GM23338 (cell line): ENCODE measurements around the gene MET. TPM values are rescaled to one million over a fixed set of nuclear protein-coding genes. Genes with fewer than 3 reads are reported as not detected.

Experiments used
- ATAC-seq: fragments of 200-7000 bp; cut with Tn5 transposase; 3 replicates; pipeline ENCODE4 v1.9.1; 2020
- DNase-seq: peaks from one replicate; pipeline ENCODE4 v3.0.0-alpha.2; 2015; ENCODE audit warnings: low spot score
- H2AFZ ChIP-seq: fragments of 200-600 bp; sonication (generic); 2 replicates; pipeline ENCODE4 v1.8.0; 2016; ENCODE audit warnings: antibody characterized with exemption, mild to moderate bottlenecking, moderate library complexity
- H3F3A ChIP-seq: fragments of 200-600 bp; sonication (generic); replicated peaks from 2 replicates; pipeline ENCODE4 v1.8.0; 2017; ENCODE audit warnings: antibody characterized with exemption, mixed run types, low read depth
- H3K27ac ChIP-seq: fragments of 200-600 bp; sonication (generic); 2 replicates; pipeline ENCODE4 v1.6.1; 2016; ENCODE audit warnings: low read depth
- H3K27me3 ChIP-seq: fragments of 200-600 bp; sonication (generic); 2 replicates; pipeline ENCODE4 v1.8.0; 2016; ENCODE audit warnings: mild to moderate bottlenecking, mixed run types, moderate library complexity; ENCODE audit not compliant: insufficient read depth
- H3K36me3 ChIP-seq: fragments of 200-600 bp; sonication (generic); 2 replicates; pipeline ENCODE4 v1.8.0; 2016; ENCODE audit warnings: mild to moderate bottlenecking; ENCODE audit not compliant: insufficient read depth
- H3K4me1 ChIP-seq: fragments of 200-600 bp; sonication (generic); 2 replicates; pipeline ENCODE4 v1.8.0; 2016; ENCODE audit warnings: mild to moderate bottlenecking, moderate library complexity; ENCODE audit not compliant: insufficient read depth
- H3K4me2 ChIP-seq: fragments of 200-600 bp; sonication (generic); 2 replicates; pipeline ENCODE4 v1.7.1; 2017; ENCODE audit warnings: mixed run types
- H3K4me3 ChIP-seq: fragments of 200-600 bp; sonication (generic); 2 replicates; pipeline ENCODE4 v1.6.1; 2016; ENCODE audit warnings: mixed run types
- H3K79me2 ChIP-seq: fragments of 200-600 bp; sonication (generic); replicated peaks from 2 replicates; pipeline ENCODE4 v1.8.0; 2017; ENCODE audit warnings: mild to moderate bottlenecking; ENCODE audit not compliant: insufficient read depth
- H3K9me2 ChIP-seq: fragments of 200-600 bp; sonication (generic); 2 replicates; pipeline ENCODE4 v1.8.0; 2017; ENCODE audit not compliant: insufficient read depth
- H4K20me1 ChIP-seq: fragments of 200-600 bp; sonication (generic); replicated peaks from 2 replicates; pipeline ENCODE4 v1.8.0; 2017; ENCODE audit warnings: mild to moderate bottlenecking; ENCODE audit not compliant: insufficient read depth
- H3K27ac Mint-ChIP-seq: 2 replicates; pipeline ENCODE4 v1.8.0; 2020; ENCODE audit warnings: inconsistent platforms, mild to moderate bottlenecking, moderate library complexity, mixed read lengths
- H3K27me3 Mint-ChIP-seq: 3 replicates; pipeline ENCODE4 v1.8.0; 2022; ENCODE audit warnings: low read depth, mild to moderate bottlenecking, moderate library complexity, mixed read lengths, inconsistent platforms; ENCODE audit not compliant: insufficient read depth, poor library complexity
- H3K36me3 Mint-ChIP-seq: 3 replicates; pipeline ENCODE4 v1.8.0; 2021; ENCODE audit warnings: low read depth, mild to moderate bottlenecking, inconsistent platforms, moderate library complexity, mixed read lengths
- H3K4me1 Mint-ChIP-seq: 3 replicates; pipeline ENCODE4 v1.8.0; 2020; ENCODE audit warnings: mild to moderate bottlenecking, inconsistent platforms, mixed read lengths
- H3K4me3 Mint-ChIP-seq: 3 replicates; pipeline ENCODE4 v1.8.0; 2021; ENCODE audit warnings: moderate library complexity, mild to moderate bottlenecking, inconsistent platforms, mixed read lengths
- H3K9me3 Mint-ChIP-seq: 3 replicates; pipeline ENCODE4 v1.8.0; 2020; ENCODE audit warnings: moderate library complexity, mild to moderate bottlenecking, inconsistent platforms, mixed read lengths
- CREB1 ChIP-seq: fragments of 250-450 bp; sonication (Bioruptor Pico); IDR thresholded peaks from 2 replicates; pipeline ENCODE4 v1.5.0; 2020; ENCODE audit warnings: low read depth, mild to moderate bottlenecking, moderate library complexity
- CTCF ChIP-seq, 2 experiments: fragments of 200-600 bp in 1 of 2; sonication (generic) in 1 of 2; conservative IDR thresholded peaks; 2 replicates each; pipeline versions ENCODE4 v1.5.1 to v1.6.1; 2016 to 2017; ENCODE audit warnings: antibody characterized with exemption in 2 of 2, low read depth in 2 of 2, mild to moderate bottlenecking in 2 of 2, moderate library complexity in 1 of 2
- ETS1 ChIP-seq: IDR thresholded peaks from 2 replicates; pipeline ENCODE4 v1.6.1; 2016; ENCODE audit warnings: antibody characterized with exemption
- EZH2phosphoT487 ChIP-seq: fragments of 200-600 bp; sonication (generic); IDR thresholded peaks from one replicate; pipeline ENCODE4 v1.8.1; 2018; ENCODE audit warnings: antibody characterized with exemption; ENCODE audit not compliant: unreplicated experiment
- JUNB ChIP-seq: IDR thresholded peaks from one replicate; pipeline ENCODE4 v1.6.1; 2016; ENCODE audit warnings: antibody characterized with exemption; ENCODE audit not compliant: unreplicated experiment
- NANOG ChIP-seq: IDR thresholded peaks from 2 replicates; pipeline ENCODE4 v1.6.1; 2016; ENCODE audit warnings: antibody characterized with exemption, borderline replicate concordance
- POLR2AphosphoS5 ChIP-seq: IDR thresholded peaks from 2 replicates; pipeline ENCODE4 v1.6.1; 2016; ENCODE audit warnings: antibody characterized with exemption, low read depth
- REST ChIP-seq: IDR thresholded peaks from one replicate; pipeline ENCODE4 v1.6.1; 2018; ENCODE audit warnings: antibody characterized with exemption; ENCODE audit not compliant: unreplicated experiment
- STAT1 ChIP-seq: IDR thresholded peaks from one replicate; pipeline ENCODE4 v1.6.1; 2016; ENCODE audit warnings: antibody characterized with exemption; ENCODE audit not compliant: unreplicated experiment
- ZNF114 ChIP-seq: fragments of 250-450 bp; sonication (Bioruptor Pico); IDR thresholded peaks from 2 replicates; pipeline ENCODE4 v1.5.0; 2020; ENCODE audit warnings: mild to moderate bottlenecking, moderate library complexity
- ZNF331 ChIP-seq: fragments of 250-450 bp; sonication (Bioruptor Pico); IDR thresholded peaks from 2 replicates; pipeline ENCODE4 v1.5.0; 2020; ENCODE audit warnings: low read depth, mild to moderate bottlenecking, moderate library complexity
- ZNF462 ChIP-seq: fragments of 250-450 bp; sonication (Bioruptor Pico); IDR thresholded peaks from 2 replicates; pipeline ENCODE4 v1.5.0; 2020; ENCODE audit warnings: mild to moderate bottlenecking, moderate library complexity
- polyA plus RNA-seq: library from polyadenylated mRNA; unstranded; fragments of >200 nt; fragmentation: Nextera tagmentation; extraction: Ambion mirVana; gene quantifications from 2 replicates; pipeline ENCODE4 v1.2.1, GENCODE V29; 2016
- total RNA-seq: library from RNA; depleted of rRNA; stranded (reverse); fragments of >200 nt; shearing (Covaris generic); gene quantifications from 2 replicates; pipeline ENCODE4 v1.2.3, GENCODE V29; 2014

MET gene
- total and polyA plus RNA-seq, 2 experiments from 2014 or later = 4.8 to 23.1 TPM

GRCh38 chr7:116836911-116837310 is 164.9 kb downstream of the MET start:
- H2AFZ ChIP-seq = no peak overlapping the region
- ATAC-seq = no peak
- no peak overlapping the region for H3K4me2 ChIP-seq
- H3K4me3 ChIP-seq = no peak overlapping the region
- H3K4me1 ChIP-seq = no peaks in the 10 kb centered on the region; the same call in 1 of the 2 replicates
- H4K20me1 ChIP-seq = no peaks in the 10 kb centered on the region
- Mint-ChIP-seq H3K4me1 (peaks cover 2% of the 10 kb centered on the region; the same call in 2 of the 3 replicates), H3K36me3 (no peaks in the 10 kb centered on the region), H3K27me3 (peaks cover 2% of the 10 kb centered on the region), H3K4me3 (no peak overlapping the region), H3K27ac (no peak overlapping the region), H3K9me3 (no peaks in the 10 kb centered on the region)
- H3K9me2 ChIP-seq = no peaks in the 10 kb centered on the region
- H3K36me3 ChIP-seq = no peaks in the 10 kb centered on the region
- no peak overlapping the region for H3K27ac ChIP-seq
- no peak for DNase-seq
- H3K79me2 ChIP-seq = no peaks in the 10 kb centered on the region
- TF ChIP-seq CTCF (conservative IDR thresholded peaks at IDR 0.05; ENCODE audit: low read depth in 2 of 2) = no peak
- TF ChIP-seq STAT1 = no peak
- no peak for TF ChIP-seq CREB1 (CRISPR knock-in tag)
- no peak for TF ChIP-seq NANOG
- no peak for TF ChIP-seq EZH2phosphoT487
- no peak for TF ChIP-seq ETS1
- no peak for TF ChIP-seq ZNF114 (CRISPR knock-in tag)
- no peak for TF ChIP-seq ZNF331 (CRISPR knock-in tag)
- TF ChIP-seq JUNB = no peak
- TF ChIP-seq REST = no peak
- no peak for TF ChIP-seq POLR2AphosphoS5
- no peak for TF ChIP-seq ZNF462
- no peaks in the 10 kb centered on the region for H3F3A ChIP-seq
- H3K27me3 ChIP-seq = no peaks in the 10 kb centered on the region
